ENCODE measurements around the gene SUMO4. TPM values are rescaled to one million over a fixed set of nuclear protein-coding genes. Genes with fewer than 3 reads are reported as not detected.

SUMO4 gene
- total RNA-seq, 1 experiment from 2014 or later: 1.2 TPM

DNA sequence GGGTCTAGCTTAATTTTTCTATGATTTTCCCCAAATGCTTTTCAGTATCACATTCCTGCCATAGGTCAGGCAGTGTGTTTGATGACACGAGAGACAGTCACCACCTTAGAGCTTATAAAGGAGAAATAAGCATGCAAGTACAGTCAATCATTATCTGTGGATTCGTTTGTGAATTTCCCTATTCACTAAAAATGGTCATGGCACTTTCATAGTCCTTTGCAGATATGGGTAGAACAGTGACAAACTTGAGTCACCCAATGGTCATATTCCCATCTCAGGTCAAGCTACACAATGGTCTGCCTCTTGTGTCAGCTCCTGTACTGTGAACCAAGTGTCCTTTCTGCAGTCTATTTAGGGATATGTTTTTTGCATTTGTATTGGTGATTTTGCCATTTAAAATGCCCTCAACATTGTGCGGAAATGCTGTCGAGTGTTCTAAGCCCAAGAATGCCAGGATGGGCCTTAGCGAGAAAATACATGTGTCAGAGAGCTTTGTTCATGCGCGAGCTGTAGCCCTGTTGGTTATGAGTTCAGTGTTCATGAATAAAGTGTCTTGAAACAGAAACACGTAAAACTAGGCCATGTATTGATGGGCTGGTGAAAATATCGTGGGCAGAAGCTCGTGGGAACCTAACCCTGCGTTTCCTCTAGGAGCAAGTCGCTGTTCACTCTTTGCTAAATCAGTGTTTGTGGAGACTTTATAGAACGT is 19.8 kb downstream of the SUMO4 start (continued):
- TF ChIP-seq MYBL2 (CRISPR knock-in tag; IDR thresholded peaks at IDR 0.05): no peak

DNA sequence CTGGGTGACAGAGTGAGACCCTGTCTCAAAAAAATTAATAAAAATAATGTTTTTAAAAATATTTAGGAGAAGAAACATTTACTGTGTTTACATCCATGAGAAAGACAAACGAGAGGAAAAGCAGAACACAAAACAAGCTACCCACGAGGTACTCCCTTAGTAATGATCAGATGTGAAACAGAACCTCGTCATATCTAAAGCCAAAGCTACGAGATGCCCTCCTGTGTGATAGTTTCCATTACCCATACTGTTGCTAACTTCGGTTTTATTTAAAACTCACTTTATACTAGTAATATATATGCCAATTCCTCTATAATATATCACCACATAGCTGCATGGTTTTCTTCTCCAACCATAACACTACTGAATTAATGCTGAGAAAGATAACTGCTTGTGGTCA is 21.1 kb downstream of the SUMO4 start:
- Mint-ChIP-seq H3K27ac (no peak overlapping the region), H3K4me1 (peaks cover 13% of the 10 kb centered on the region), H3K27me3 (ENCODE audit: low read depth) (no peaks in the 10 kb centered on the region), H3K36me3 (no peaks in the 10 kb centered on the region), H3K4me3 (no peak overlapping the region), H3K9me3 (0 out of 2 replicates have a peak, but pooled peaks cover 4% of the 10 kb centered on the region)
- no peak for TF ChIP-seq ZNF138 (CRISPR knock-in tag; conservative IDR thresholded peaks at IDR 0.05)
- TF ChIP-seq NR2C2 (CRISPR knock-in tag; IDR thresholded peaks at IDR 0.05): no peak
- TF ChIP-seq ZNF317 (CRISPR knock-in tag; IDR thresholded peaks at IDR 0.05; ENCODE audit: borderline replicate concordance, low read depth): no peak
- TF ChIP-seq, protein P1, sequence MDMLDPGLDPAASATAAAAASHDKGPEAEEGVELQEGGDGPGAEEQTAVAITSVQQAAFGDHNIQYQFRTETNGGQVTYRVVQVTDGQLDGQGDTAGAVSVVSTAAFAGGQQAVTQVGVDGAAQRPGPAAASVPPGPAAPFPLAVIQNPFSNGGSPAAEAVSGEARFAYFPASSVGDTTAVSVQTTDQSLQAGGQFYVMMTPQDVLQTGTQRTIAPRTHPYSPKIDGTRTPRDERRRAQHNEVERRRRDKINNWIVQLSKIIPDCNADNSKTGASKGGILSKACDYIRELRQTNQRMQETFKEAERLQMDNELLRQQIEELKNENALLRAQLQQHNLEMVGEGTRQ (CRISPR knock-in tag; IDR thresholded peaks at IDR 0.05): no peak
- no peak for TF ChIP-seq ZNF671 (CRISPR knock-in tag; IDR thresholded peaks at IDR 0.05)
- no peak for TF ChIP-seq IRF2 (CRISPR knock-in tag; IDR thresholded peaks at IDR 0.05; ENCODE audit: borderline replicate concordance, low read depth)
- no peak for TF ChIP-seq TP53 (CRISPR knock-in tag; IDR thresholded peaks at IDR 0.05)
- ATAC-seq (no peak), DNase-seq (ENCODE audit: low spot score) (no peak)
- POLR2A ChIA-PET: no interaction called here
- CTCF ChIA-PET: interaction anchor here (2.9 kb wide), 1 partner anchor 11 kb away, joined by 17 read pairs; no protein-coding TSS in a partner anchor

DNA sequence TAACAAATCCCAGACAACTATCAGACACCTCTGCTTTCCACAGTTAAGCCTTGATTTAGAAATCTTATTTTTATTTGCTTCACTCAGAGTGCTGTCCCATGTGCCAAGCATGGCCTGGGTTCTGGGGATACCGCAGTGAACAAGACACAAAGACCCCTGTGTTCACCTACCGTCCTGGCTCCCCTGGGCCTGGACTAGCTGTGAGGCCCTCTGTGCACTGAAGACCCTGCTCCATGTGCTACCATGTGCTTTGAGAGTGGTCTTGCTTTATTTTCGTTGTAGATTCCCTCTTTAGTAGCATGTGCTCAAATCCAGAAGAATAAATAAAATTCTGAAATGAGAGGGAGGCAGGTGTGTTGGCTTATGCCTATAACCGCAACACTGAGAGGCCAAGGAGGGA is 22.5 kb downstream of the SUMO4 start:
- Mint-ChIP-seq H3K36me3 (no peaks in the 10 kb centered on the region), H3K4me3 (no peak overlapping the region), H3K27ac (no peak overlapping the region), H3K27me3 (ENCODE audit: low read depth) (no peaks in the 10 kb centered on the region), H3K9me3 (no peaks in the 10 kb centered on the region), H3K4me1 (peaks cover 13% of the 10 kb centered on the region)
- no peak for DNase-seq (ENCODE audit: low spot score)
- no peak for ATAC-seq
- CTCF ChIA-PET: interaction anchor here (1.6 kb wide), 1 partner anchor 9 kb away, joined by 9 read pairs; no protein-coding TSS in a partner anchor
- POLR2A ChIA-PET: interaction anchor here (0.7 kb wide), 1 partner anchor 732 kb away, joined by 3 read pairs; no protein-coding TSS in a partner anchor
- TF ChIP-seq, protein P2, sequence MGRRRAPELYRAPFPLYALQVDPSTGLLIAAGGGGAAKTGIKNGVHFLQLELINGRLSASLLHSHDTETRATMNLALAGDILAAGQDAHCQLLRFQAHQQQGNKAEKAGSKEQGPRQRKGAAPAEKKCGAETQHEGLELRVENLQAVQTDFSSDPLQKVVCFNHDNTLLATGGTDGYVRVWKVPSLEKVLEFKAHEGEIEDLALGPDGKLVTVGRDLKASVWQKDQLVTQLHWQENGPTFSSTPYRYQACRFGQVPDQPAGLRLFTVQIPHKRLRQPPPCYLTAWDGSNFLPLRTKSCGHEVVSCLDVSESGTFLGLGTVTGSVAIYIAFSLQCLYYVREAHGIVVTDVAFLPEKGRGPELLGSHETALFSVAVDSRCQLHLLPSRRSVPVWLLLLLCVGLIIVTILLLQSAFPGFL (CRISPR knock-in tag; IDR thresholded peaks at IDR 0.05; ENCODE audit: borderline replicate concordance): no peak
- no peak for TF ChIP-seq RORB (CRISPR knock-in tag; IDR thresholded peaks at IDR 0.05)
- no peak for TF ChIP-seq SMAD3 (CRISPR knock-in tag; IDR thresholded peaks at IDR 0.05; ENCODE audit: borderline replicate concordance)
- no peak for TF ChIP-seq SOX15 (CRISPR knock-in tag; IDR thresholded peaks at IDR 0.05)
- no peak for TF ChIP-seq OVOL2 (CRISPR knock-in tag; IDR thresholded peaks at IDR 0.05; ENCODE audit: borderline replicate concordance)
- no peak for TF ChIP-seq CREM (CRISPR knock-in tag; IDR thresholded peaks at IDR 0.05)
- TF ChIP-seq, protein P3, sequence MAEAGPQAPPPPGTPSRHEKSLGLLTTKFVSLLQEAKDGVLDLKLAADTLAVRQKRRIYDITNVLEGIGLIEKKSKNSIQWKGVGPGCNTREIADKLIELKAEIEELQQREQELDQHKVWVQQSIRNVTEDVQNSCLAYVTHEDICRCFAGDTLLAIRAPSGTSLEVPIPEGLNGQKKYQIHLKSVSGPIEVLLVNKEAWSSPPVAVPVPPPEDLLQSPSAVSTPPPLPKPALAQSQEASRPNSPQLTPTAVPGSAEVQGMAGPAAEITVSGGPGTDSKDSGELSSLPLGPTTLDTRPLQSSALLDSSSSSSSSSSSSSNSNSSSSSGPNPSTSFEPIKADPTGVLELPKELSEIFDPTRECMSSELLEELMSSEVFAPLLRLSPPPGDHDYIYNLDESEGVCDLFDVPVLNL (CRISPR knock-in tag; IDR thresholded peaks at IDR 0.05; ENCODE audit: borderline replicate concordance, low read depth): no peak
- TF ChIP-seq SP1 (CRISPR knock-in tag; conservative IDR thresholded peaks at IDR 0.05): no peak
- TF ChIP-seq, protein P4, sequence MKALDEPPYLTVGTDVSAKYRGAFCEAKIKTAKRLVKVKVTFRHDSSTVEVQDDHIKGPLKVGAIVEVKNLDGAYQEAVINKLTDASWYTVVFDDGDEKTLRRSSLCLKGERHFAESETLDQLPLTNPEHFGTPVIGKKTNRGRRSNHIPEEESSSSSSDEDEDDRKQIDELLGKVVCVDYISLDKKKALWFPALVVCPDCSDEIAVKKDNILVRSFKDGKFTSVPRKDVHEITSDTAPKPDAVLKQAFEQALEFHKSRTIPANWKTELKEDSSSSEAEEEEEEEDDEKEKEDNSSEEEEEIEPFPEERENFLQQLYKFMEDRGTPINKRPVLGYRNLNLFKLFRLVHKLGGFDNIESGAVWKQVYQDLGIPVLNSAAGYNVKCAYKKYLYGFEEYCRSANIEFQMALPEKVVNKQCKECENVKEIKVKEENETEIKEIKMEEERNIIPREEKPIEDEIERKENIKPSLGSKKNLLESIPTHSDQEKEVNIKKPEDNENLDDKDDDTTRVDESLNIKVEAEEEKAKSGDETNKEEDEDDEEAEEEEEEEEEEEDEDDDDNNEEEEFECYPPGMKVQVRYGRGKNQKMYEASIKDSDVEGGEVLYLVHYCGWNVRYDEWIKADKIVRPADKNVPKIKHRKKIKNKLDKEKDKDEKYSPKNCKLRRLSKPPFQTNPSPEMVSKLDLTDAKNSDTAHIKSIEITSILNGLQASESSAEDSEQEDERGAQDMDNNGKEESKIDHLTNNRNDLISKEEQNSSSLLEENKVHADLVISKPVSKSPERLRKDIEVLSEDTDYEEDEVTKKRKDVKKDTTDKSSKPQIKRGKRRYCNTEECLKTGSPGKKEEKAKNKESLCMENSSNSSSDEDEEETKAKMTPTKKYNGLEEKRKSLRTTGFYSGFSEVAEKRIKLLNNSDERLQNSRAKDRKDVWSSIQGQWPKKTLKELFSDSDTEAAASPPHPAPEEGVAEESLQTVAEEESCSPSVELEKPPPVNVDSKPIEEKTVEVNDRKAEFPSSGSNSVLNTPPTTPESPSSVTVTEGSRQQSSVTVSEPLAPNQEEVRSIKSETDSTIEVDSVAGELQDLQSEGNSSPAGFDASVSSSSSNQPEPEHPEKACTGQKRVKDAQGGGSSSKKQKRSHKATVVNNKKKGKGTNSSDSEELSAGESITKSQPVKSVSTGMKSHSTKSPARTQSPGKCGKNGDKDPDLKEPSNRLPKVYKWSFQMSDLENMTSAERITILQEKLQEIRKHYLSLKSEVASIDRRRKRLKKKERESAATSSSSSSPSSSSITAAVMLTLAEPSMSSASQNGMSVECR (CRISPR knock-in tag; IDR thresholded peaks at IDR 0.05; ENCODE audit: borderline replicate concordance): no peak
- TF ChIP-seq NFATC4 (CRISPR knock-in tag; IDR thresholded peaks at IDR 0.05): no peak
- TF ChIP-seq ZNF396 (CRISPR knock-in tag; IDR thresholded peaks at IDR 0.05; ENCODE audit: borderline replicate concordance): no peak
- TF ChIP-seq, protein P5, sequence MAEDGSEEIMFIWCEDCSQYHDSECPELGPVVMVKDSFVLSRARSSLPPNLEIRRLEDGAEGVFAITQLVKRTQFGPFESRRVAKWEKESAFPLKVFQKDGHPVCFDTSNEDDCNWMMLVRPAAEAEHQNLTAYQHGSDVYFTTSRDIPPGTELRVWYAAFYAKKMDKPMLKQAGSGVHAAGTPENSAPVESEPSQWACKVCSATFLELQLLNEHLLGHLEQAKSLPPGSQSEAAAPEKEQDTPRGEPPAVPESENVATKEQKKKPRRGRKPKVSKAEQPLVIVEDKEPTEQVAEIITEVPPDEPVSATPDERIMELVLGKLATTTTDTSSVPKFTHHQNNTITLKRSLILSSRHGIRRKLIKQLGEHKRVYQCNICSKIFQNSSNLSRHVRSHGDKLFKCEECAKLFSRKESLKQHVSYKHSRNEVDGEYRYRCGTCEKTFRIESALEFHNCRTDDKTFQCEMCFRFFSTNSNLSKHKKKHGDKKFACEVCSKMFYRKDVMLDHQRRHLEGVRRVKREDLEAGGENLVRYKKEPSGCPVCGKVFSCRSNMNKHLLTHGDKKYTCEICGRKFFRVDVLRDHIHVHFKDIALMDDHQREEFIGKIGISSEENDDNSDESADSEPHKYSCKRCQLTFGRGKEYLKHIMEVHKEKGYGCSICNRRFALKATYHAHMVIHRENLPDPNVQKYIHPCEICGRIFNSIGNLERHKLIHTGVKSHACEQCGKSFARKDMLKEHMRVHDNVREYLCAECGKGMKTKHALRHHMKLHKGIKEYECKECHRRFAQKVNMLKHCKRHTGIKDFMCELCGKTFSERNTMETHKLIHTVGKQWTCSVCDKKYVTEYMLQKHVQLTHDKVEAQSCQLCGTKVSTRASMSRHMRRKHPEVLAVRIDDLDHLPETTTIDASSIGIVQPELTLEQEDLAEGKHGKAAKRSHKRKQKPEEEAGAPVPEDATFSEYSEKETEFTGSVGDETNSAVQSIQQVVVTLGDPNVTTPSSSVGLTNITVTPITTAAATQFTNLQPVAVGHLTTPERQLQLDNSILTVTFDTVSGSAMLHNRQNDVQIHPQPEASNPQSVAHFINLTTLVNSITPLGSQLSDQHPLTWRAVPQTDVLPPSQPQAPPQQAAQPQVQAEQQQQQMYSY (CRISPR knock-in tag; IDR thresholded peaks at IDR 0.05): no peak
